Left lung (tissue), 10 donors: ENCODE results near the gene MAP4K1. TPM values are rescaled to one million over a fixed set of nuclear protein-coding genes. Genes with fewer than 3 reads are reported as not detected.
"Not testable (repeated sequence)": the region's sequence is repeated elsewhere in the genome, so short reads cannot be mapped to it uniquely, and the experiment has no call there.

ENCODE experiments used
- ATAC-seq: fragments of 200-7000 bp; cut with Tn5 transposase; one replicate; pipeline ENCODE4 v1.9.1; 2020; ENCODE audit warnings: moderate library complexity
- DNase-seq, 4 donors: peaks; one replicate each; pipeline ENCODE4 v3.0.0-alpha.2; 2013 to 2020
- H3K27ac ChIP-seq, 2 donors: fragments of 200-600 bp; sonication (generic) in 1 of 2; one replicate each; pipeline versions ENCODE4 v1.5.0 to v1.8.0; 2020 to 2021
- H3K27me3 ChIP-seq, 2 donors: fragments of 200-600 bp; sonication (generic) in 1 of 2; one replicate each; pipeline versions ENCODE4 v1.5.0 to v1.8.0; 2020 to 2021
- H3K36me3 ChIP-seq, 2 donors: fragments of 200-600 bp; sonication (generic) in 1 of 2; one replicate each; pipeline versions ENCODE4 v1.5.0 to v1.8.0; 2020 to 2021
- H3K4me1 ChIP-seq, 2 donors: fragments of 200-600 bp; one replicate each; pipeline ENCODE4 v1.8.0; 2021
- H3K4me3 ChIP-seq, 2 donors: fragments of 200-600 bp; sonication (generic) in 1 of 2; one replicate each; pipeline versions ENCODE4 v1.5.0 to v1.8.0; 2020 to 2021; ENCODE audit warnings: mild to moderate bottlenecking in 1 of 2
- H3K9me3 ChIP-seq, 2 donors: fragments of 200-600 bp; sonication (generic) in 1 of 2; one replicate each; pipeline versions ENCODE4 v1.5.0 to v1.8.0; 2020 to 2021
- intact Hi-C, 2 donors: fragments of 100-400 bp; cut with DNase I; formaldehyde crosslinking; loops; one replicate each; pipeline versions ENCODE4 v1.11.2 to v1.14.2; 2022
- polyA plus RNA-seq, 6 donors: library from polyadenylated mRNA; unstranded; fragments of 120-200 nt; gene quantifications; one replicate each; pipeline ENCODE4 v1.2.1, GENCODE V29; 2013; ENCODE audit not compliant: insufficient read length in 6 of 6
- total RNA-seq, 2 donors: library from RNA; stranded (reverse); fragmentation: NEBNext Ultra II Directional; extraction: Animal tissue kit (Norgen Biotek cat#: 25700); gene quantifications; one replicate each; pipeline ENCODE4 v1.2.1, GENCODE V29; 2021
- TF ChIP-seq, protein P1 (sequence below), 2 donors: fragments of 200-600 bp; sonication (generic) in 1 of 2; IDR thresholded peaks; one replicate each; pipeline versions ENCODE4 v1.5.0 to v1.8.0; 2021; ENCODE audit warnings: antibody characterized with exemption in 2 of 2
- donor health status: DM: no; HTN: yes; CAD: no.
- donor health status: DM: no; HTN: no; CAD: no.

Gene MAP4K1
- total and polyA plus RNA-seq, 8 donors: 3.1 to 10.7 (median 4.4) TPM

DNA sequence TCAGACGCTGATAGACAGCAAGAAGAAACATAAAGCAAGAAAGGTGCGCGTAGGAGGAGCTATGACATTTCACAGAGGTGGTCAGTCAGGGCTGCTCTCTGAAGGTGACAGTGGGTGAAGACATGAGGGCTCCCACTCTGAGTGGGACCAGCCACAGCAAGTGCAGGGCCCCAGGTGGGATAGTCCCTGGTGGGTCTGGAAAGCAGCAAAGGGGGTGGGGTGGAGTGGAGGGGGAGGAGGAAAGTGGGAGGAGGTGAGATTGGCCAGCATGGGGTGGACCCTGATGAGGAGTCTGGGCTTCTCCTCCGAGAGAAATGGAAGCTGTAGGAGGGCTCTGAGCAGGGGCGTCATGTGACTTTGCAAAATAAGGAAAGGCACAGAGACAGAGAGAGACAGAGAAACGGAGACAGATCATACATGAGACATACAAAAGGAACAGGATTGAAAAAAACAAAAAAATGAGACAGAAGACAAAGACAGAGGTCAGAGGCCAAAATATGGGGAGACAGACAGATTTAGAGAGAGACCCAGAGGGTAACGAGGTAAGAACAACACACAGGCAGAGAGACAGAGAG lies 2.7 kb downstream of the MAP4K1 start:
- DNase-seq (no peak), ATAC-seq (no peak)
- Histone ChIP-seq H3K36me3 (no peaks in the 10 kb centered on the region), H3K27ac (no peak overlapping the region), H3K4me1 (peaks cover 7 to 20% of the 10 kb centered on the region in 2 donors), H3K9me3 (no peaks in the 10 kb centered on the region), H3K4me3 (no peak overlapping the region), H3K27me3 (no peaks in the 10 kb centered on the region)
- intact Hi-C loops: loop anchor here in 1 of 2 donors (10.0 kb wide), 1 partner anchor 210 kb away; the partner anchor contains the start of gene FAM98C
- TF ChIP-seq, protein P1, sequence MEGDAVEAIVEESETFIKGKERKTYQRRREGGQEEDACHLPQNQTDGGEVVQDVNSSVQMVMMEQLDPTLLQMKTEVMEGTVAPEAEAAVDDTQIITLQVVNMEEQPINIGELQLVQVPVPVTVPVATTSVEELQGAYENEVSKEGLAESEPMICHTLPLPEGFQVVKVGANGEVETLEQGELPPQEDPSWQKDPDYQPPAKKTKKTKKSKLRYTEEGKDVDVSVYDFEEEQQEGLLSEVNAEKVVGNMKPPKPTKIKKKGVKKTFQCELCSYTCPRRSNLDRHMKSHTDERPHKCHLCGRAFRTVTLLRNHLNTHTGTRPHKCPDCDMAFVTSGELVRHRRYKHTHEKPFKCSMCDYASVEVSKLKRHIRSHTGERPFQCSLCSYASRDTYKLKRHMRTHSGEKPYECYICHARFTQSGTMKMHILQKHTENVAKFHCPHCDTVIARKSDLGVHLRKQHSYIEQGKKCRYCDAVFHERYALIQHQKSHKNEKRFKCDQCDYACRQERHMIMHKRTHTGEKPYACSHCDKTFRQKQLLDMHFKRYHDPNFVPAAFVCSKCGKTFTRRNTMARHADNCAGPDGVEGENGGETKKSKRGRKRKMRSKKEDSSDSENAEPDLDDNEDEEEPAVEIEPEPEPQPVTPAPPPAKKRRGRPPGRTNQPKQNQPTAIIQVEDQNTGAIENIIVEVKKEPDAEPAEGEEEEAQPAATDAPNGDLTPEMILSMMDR (IDR thresholded peaks at IDR 0.05): no peak

GRCh38 chr19:38614289-38614688 lies 3.5 kb downstream of the MAP4K1 start:
- H3K4me1 ChIP-seq: peaks cover 0 to 14% of the 10 kb centered on the region in 2 donors
- intact Hi-C loops: loop anchor here in 1 of 2 donors (10.0 kb wide), 1 partner anchor 209 kb away; the partner anchor contains the start of gene FAM98C
- H3K4me3 ChIP-seq: no peak overlapping the region
- TF ChIP-seq, protein P1 (IDR thresholded peaks at IDR 0.05): no peak
- H3K9me3 ChIP-seq: no peaks in the 10 kb centered on the region
- no peak for ATAC-seq
- H3K36me3 ChIP-seq: no peaks in the 10 kb centered on the region
- no peaks in the 10 kb centered on the region for H3K27me3 ChIP-seq
- no peak for DNase-seq
- H3K27ac ChIP-seq: no peak overlapping the region

GRCh38 chr19:38606131-38606530 lies 11.6 kb downstream of the MAP4K1 start:
- Histone ChIP-seq H3K27me3 (no peaks in the 10 kb centered on the region), H3K9me3 (no peaks in the 10 kb centered on the region), H3K27ac (no peak overlapping the region), H3K4me1 (no peaks in the 10 kb centered on the region), H3K36me3 (no peaks in the 10 kb centered on the region), H3K4me3 (no peak overlapping the region)
- no peak for ATAC-seq
- TF ChIP-seq, protein P1 (IDR thresholded peaks at IDR 0.05): no peak
- intact Hi-C loops: no loop called here
- no peak for DNase-seq

DNA sequence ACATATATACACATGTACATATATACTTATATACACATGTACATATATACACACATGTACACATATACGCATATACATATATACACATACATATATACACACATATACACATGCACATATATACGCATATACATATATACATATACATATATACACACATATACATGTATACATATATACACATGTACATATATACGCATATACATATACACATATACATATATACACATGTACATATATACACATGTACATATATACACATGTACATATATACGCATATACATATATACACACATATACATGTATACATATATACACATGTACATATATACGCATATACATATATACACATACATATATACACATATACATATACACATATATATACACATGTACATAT lies 14.9 kb downstream of the MAP4K1 start:
- H3K9me3 ChIP-seq: not testable (repeated sequence)

GRCh38 chr19:38599722-38600121 lies 18.0 kb downstream of the MAP4K1 start:
- Histone ChIP-seq H3K4me3 (no peak overlapping the region), H3K9me3 (no peaks in the 10 kb centered on the region), H3K4me1 (peaks cover 0 to 4% of the 10 kb centered on the region in 2 donors), H3K27me3 (no peaks in the 10 kb centered on the region), H3K36me3 (no peaks in the 10 kb centered on the region), H3K27ac (no peak overlapping the region)
- ATAC-seq (no peak), DNase-seq (no peak)
- intact Hi-C loops: no loop called here
- TF ChIP-seq, protein P1 (IDR thresholded peaks at IDR 0.05): no peak

More for the DNA sequence above, 14.9 kb downstream of the MAP4K1 start:
- DNase-seq, H3K36me3 ChIP-seq, H3K27me3 ChIP-seq, intact Hi-C loops, H3K4me3 ChIP-seq, H3K4me1 ChIP-seq, H3K27ac ChIP-seq, ATAC-seq: not testable (repeated sequence)

- ATAC-seq (no peak), DNase-seq (no peak)
- Histone ChIP-seq H3K27me3 (no peaks in the 10 kb centered on the region), H3K27ac (no peak overlapping the region), H3K4me3 (no peak overlapping the region), H3K4me1 (peaks cover 0 to 4% of the 10 kb centered on the region in 2 donors), H3K36me3 (no peaks in the 10 kb centered on the region), H3K9me3 (no peaks in the 10 kb centered on the region)
- intact Hi-C loops: no loop called here
- TF ChIP-seq, protein P1 (IDR thresholded peaks at IDR 0.05): no peak
Measured at GRCh38 chr19:38597075-38597474, 20.7 kb downstream of the MAP4K1 start.
